SK-N-SH (cell line): ENCODE data around the gene HLA-A. TPM values are rescaled to one million over a fixed set of nuclear protein-coding genes. Genes with fewer than 3 reads are reported as not detected.

Experiments used
- CTCF ChIA-PET: fragments of 300-600, 350-600 bp; formaldehyde crosslinking; extraction: SDS; loops from one replicate; lab custom pipeline; 2021; lab: Yijun Ruan, JAX
- POLR2A ChIA-PET: fragments of 350-600 bp; sonication (Branson Sonifier 250); formaldehyde crosslinking; extraction: SDS; loops from one replicate; lab custom pipeline; 2020; ENCODE audit warnings: antibody characterized with exemption, inconsistent platforms; lab: Yijun Ruan, JAX
- DNase-seq: peaks from one replicate; pipeline ENCODE4 v3.0.0; 2012
- H2AFZ ChIP-seq: fragments of 200-600 bp; sonication (generic); 2 replicates; pipeline ENCODE4 v1.8.1; 2016; ENCODE audit warnings: antibody characterized with exemption, mild to moderate bottlenecking, low read depth
- H3F3A ChIP-seq: fragments of 200-600 bp; sonication (generic); replicated peaks from 2 replicates; pipeline ENCODE3; 2016; ENCODE audit warnings: antibody characterized with exemption, mild to moderate bottlenecking; ENCODE audit not compliant: insufficient read depth
- H3K27ac ChIP-seq, 2 experiments: fragments of 200-500 bp in 1 of 2; fragments of 200-600 bp in 1 of 2; sonication (Bioruptor generic) in 1 of 2; sonication (generic), shearing (Covaris generic) in 1 of 2; 2 replicates each; pipeline versions ENCODE4 v1.5.1 to v1.6.1; 2014 to 2016; ENCODE audit warnings: low read depth in 2 of 2, inconsistent platforms in 1 of 2, low read length in 1 of 2, mild to moderate bottlenecking in 1 of 2, mixed read lengths in 1 of 2
- H3K27me3 ChIP-seq: fragments of 200-600 bp; sonication (generic), shearing (Covaris generic); 2 replicates; pipeline ENCODE4 v1.6.1; 2016; ENCODE audit warnings: mixed run types; ENCODE audit not compliant: insufficient read depth
- H3K36me3 ChIP-seq, 2 experiments: fragments of 200-500 bp in 1 of 2; fragments of 200-600 bp in 1 of 2; sonication (Bioruptor generic) in 1 of 2; sonication (generic) in 1 of 2; replicated peaks in 1 of 2; 2 replicates each; pipeline versions ENCODE3 to v1.5.1; 2014 to 2016; ENCODE audit warnings: low read length in 1 of 2, mild to moderate bottlenecking in 1 of 2; ENCODE audit not compliant: insufficient read depth in 2 of 2, control insufficient read depth in 1 of 2
- H3K4me1 ChIP-seq, 2 experiments: fragments of 200-500 bp in 1 of 2; fragments of 200-600 bp in 1 of 2; sonication (Bioruptor generic) in 1 of 2; sonication (generic), shearing (Covaris generic) in 1 of 2; 2 replicates each; pipeline versions ENCODE4 v1.5.1 to v1.6.1; 2014 to 2016; ENCODE audit warnings: low read depth in 1 of 2, low read length in 1 of 2, mixed run types in 1 of 2; ENCODE audit not compliant: insufficient read depth in 2 of 2, control insufficient read depth in 1 of 2
- H3K4me2 ChIP-seq: fragments of 200-600 bp; sonication (generic), shearing (Covaris generic); 2 replicates; pipeline ENCODE4 v1.6.1; 2017; ENCODE audit warnings: mixed run types
- H3K4me3 ChIP-seq, 2 experiments: fragments of 200-500 bp in 1 of 2; fragments of 200-600 bp in 1 of 2; sonication (Bioruptor generic) in 1 of 2; sonication (generic), shearing (Covaris generic) in 1 of 2; 2 replicates each; pipeline versions ENCODE4 v1.5.1 to v1.8.1; 2014 to 2016; ENCODE audit warnings: low read depth in 2 of 2, inconsistent platforms in 1 of 2, low read length in 1 of 2, mild to moderate bottlenecking in 1 of 2, mixed read lengths in 1 of 2, moderate library complexity in 1 of 2
- H3K79me2 ChIP-seq: fragments of 200-600 bp; sonication (generic); 2 replicates; pipeline ENCODE4 v1.8.1; 2017; ENCODE audit warnings: mild to moderate bottlenecking; ENCODE audit not compliant: insufficient read depth
- H3K9ac ChIP-seq: fragments of 200-600 bp; sonication (generic); 2 replicates; pipeline ENCODE4 v1.6.1; 2017; ENCODE audit warnings: mixed run types
- H3K9me2 ChIP-seq: fragments of 200-600 bp; sonication (generic); 2 replicates; pipeline ENCODE4 v1.6.1; 2017; ENCODE audit warnings: mixed run types
- H3K9me3 ChIP-seq: fragments of 200-600 bp; sonication (generic); 2 replicates; pipeline ENCODE4 v1.6.1; 2017; ENCODE audit warnings: mixed run types, mild to moderate bottlenecking, moderate library complexity
- H4K20me1 ChIP-seq: fragments of 200-600 bp; sonication (generic); 2 replicates; pipeline ENCODE4 v1.6.1; 2017; ENCODE audit warnings: mild to moderate bottlenecking, mixed run types; ENCODE audit not compliant: insufficient read depth
- EZH2phosphoT487 ChIP-seq: fragments of 200-600 bp; sonication (generic); IDR thresholded peaks from 2 replicates; pipeline ENCODE4 v1.6.1; 2017; ENCODE audit warnings: low read depth, mixed run types, mild to moderate bottlenecking, antibody characterized with exemption, moderate library complexity, borderline replicate concordance
- FOSL2 ChIP-seq: IDR thresholded peaks from 2 replicates; pipeline ENCODE4 v1.4.0; 2012; ENCODE audit warnings: low read depth, mild to moderate bottlenecking, moderate library complexity, borderline replicate concordance
- FOXJ3 ChIP-seq: sonication (generic); formaldehyde crosslinking; IDR thresholded peaks from 2 replicates; pipeline ENCODE4 v1.5.1; 2020; ENCODE audit warnings: mild to moderate bottlenecking, missing genetic modification reagents
- FOXM1 ChIP-seq: IDR thresholded peaks from 2 replicates; pipeline ENCODE4 v1.4.0; 2012; ENCODE audit warnings: low read depth, mild to moderate bottlenecking
- JUND ChIP-seq: IDR thresholded peaks from 2 replicates; pipeline ENCODE4 v1.4.0; 2012
- MEF2A ChIP-seq: IDR thresholded peaks from 2 replicates; pipeline ENCODE4 v1.4.0; 2012; ENCODE audit warnings: low read depth, borderline replicate concordance
- MXI1 ChIP-seq: IDR thresholded peaks from 2 replicates; pipeline ENCODE4 v1.6.1; 2012; ENCODE audit warnings: mild to moderate bottlenecking, low read depth, low read length, improper control_type of control experiment
- NFIC ChIP-seq: IDR thresholded peaks from 2 replicates; pipeline ENCODE4 v1.4.0; 2012; ENCODE audit warnings: borderline replicate concordance
- NRF1 ChIP-seq: IDR thresholded peaks from 2 replicates; pipeline ENCODE4 v1.6.1; 2012; ENCODE audit warnings: low read depth, mild to moderate bottlenecking, low read length
- RXRA ChIP-seq: IDR thresholded peaks from 2 replicates; pipeline ENCODE4 v1.4.0; 2012; ENCODE audit warnings: low read depth, mild to moderate bottlenecking, borderline replicate concordance
- SIN3A ChIP-seq: IDR thresholded peaks from 2 replicates; pipeline ENCODE4 v1.6.1; 2012; ENCODE audit warnings: low read depth, mild to moderate bottlenecking, low read length, moderate library complexity, borderline replicate concordance
- TAF1 ChIP-seq: IDR thresholded peaks from 2 replicates; pipeline ENCODE4 v1.6.1; 2012; ENCODE audit warnings: low read depth, mild to moderate bottlenecking, low read length, moderate library complexity, borderline replicate concordance
- TCF12 ChIP-seq: IDR thresholded peaks from 2 replicates; pipeline ENCODE4 v1.4.0; 2012
- TEAD4 ChIP-seq: IDR thresholded peaks from 2 replicates; pipeline ENCODE4 v1.4.0; 2012; ENCODE audit warnings: mild to moderate bottlenecking, borderline replicate concordance; ENCODE audit not compliant: insufficient read depth
- WGBS: methylation state at CpG from one replicate; pipeline ENCODE4 v1.1.6; 2017; ENCODE audit warnings: low lambda C conversion rate; 5-methylcytosine and 5-hydroxymethylcytosine counted together
- polyA plus RNA-seq, 3 experiments: library from polyadenylated mRNA; depleted of rRNA; stranded (reverse); fragments of >200 nt; gene quantifications; 2 replicates each; pipeline ENCODE4 v1.2.3, GENCODE V29; 2012
- TF ChIP-seq, protein P1 (sequence below): IDR thresholded peaks from 2 replicates; pipeline ENCODE4 v1.4.0; 2012; ENCODE audit warnings: low read depth, borderline replicate concordance
- TF ChIP-seq, protein P2 (sequence below): IDR thresholded peaks from 2 replicates; pipeline ENCODE4; 2012
- TF ChIP-seq, protein P3 (sequence below): IDR thresholded peaks from 2 replicates; pipeline ENCODE4 v1.6.1; 2012; ENCODE audit warnings: mild to moderate bottlenecking, low read depth, low read length, moderate library complexity
- TF ChIP-seq, protein P4 (sequence below): IDR thresholded peaks from 2 replicates; pipeline ENCODE4 v1.4.0; 2012; ENCODE audit warnings: low read depth

The HLA-A gene
- polyA plus RNA-seq, 1 of the 3 experiments (the other 2 are of a cell fraction) = 312 TPM

DNA sequence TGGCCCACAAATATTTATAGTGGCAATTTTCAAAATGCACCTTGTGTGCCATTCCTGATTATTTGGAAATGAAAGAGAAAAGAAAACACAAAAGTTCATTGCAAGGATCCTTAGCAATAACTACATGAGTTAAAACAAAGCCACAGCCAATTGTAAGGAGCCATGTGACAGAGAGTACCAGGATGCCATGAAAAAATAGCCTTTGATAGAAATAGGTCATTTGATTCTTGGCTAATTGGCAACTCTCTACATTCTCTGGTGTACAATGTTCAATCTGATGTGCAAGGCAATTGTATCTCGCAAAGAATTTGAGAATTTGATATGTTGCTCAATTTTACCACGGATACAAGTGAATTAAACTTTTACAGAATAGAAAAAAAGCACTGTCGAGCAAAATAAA lies 9.6 kb downstream of the HLA-A start (continued):
- TF ChIP-seq TAF1 (no peak), FOXJ3 (CRISPR knock-in tag) (no peak), MXI1 (no peak)
- TF ChIP-seq, protein P1, sequence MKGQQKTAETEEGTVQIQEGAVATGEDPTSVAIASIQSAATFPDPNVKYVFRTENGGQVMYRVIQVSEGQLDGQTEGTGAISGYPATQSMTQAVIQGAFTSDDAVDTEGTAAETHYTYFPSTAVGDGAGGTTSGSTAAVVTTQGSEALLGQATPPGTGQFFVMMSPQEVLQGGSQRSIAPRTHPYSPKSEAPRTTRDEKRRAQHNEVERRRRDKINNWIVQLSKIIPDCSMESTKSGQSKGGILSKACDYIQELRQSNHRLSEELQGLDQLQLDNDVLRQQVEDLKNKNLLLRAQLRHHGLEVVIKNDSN = no peak

DNA sequence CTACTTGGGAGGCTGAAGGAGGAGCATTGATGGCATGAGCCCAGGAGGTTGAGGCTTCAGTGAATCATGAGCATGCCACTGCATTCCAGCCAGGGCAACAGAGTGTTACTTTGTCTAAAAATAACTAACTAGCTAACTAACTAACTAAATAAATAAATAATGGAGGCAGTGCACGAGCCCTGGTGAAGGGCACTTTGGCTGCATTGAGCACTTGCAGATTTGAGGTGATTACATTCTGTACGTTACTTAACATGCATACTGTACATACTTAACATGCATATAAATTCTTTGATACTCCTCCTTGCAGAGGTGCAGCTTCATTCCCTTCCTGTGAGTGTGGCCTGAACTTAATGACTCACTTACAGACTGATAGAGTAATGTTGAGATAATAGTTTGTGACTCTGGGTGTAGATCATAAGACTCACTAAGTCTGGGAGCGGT lies 10.7 kb downstream of the HLA-A start:
- ChIA-PET POLR2A (no interaction called here), CTCF (interaction anchor here (1.4 kb wide), 1 partner anchor 19 kb away, joined by 3 read pairs; no protein-coding TSS in a partner anchor)
- 57% methylated on average over 3 of the region's 3 CpGs for WGBS
- H3K9me2 ChIP-seq = no peaks in the 10 kb centered on the region
- H3K9me3 ChIP-seq = no peaks in the 10 kb centered on the region
- no peak for DNase-seq
- H3F3A ChIP-seq = no peaks in the 10 kb centered on the region
- no peak overlapping the region for H3K9ac ChIP-seq
- no peak overlapping the region for H2AFZ ChIP-seq
- no peak overlapping the region for H3K4me2 ChIP-seq
- H3K27ac ChIP-seq = peak overlapping the region in 1 of 2 experiments; percentile 22; a peak in 2 of 4 replicates
- no peaks in the 10 kb centered on the region for H3K27me3 ChIP-seq
- no peak for TF ChIP-seq MXI1
- no peak for TF ChIP-seq FOXM1
- TF ChIP-seq RXRA = peak; percentile 14; the same call in 1 of the 2 replicates
- TF ChIP-seq NFIC = peak; percentile 38; the same call in 1 of the 2 replicates
- TF ChIP-seq FOSL2 = peak; percentile 11; the same call in 1 of the 2 replicates
- peak; percentile 86 for TF ChIP-seq MEF2A
- TF ChIP-seq, protein P2, sequence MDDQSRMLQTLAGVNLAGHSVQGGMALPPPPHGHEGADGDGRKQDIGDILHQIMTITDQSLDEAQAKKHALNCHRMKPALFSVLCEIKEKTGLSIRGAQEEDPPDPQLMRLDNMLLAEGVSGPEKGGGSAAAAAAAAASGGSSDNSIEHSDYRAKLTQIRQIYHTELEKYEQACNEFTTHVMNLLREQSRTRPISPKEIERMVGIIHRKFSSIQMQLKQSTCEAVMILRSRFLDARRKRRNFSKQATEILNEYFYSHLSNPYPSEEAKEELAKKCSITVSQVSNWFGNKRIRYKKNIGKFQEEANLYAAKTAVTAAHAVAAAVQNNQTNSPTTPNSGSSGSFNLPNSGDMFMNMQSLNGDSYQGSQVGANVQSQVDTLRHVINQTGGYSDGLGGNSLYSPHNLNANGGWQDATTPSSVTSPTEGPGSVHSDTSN = 0 out of 2 replicates have a peak, but pooled peaks have one; percentile 8
- H3K4me1 ChIP-seq = no peaks in the 10 kb centered on the region; a peak in 2 of 4 replicates
- H3K36me3 ChIP-seq = peaks cover 0 to 6% of the 10 kb centered on the region in 2 experiments
- H3K79me2 ChIP-seq = no peaks in the 10 kb centered on the region
- H4K20me1 ChIP-seq = no peaks in the 10 kb centered on the region
- no peak overlapping the region for H3K4me3 ChIP-seq

DNA sequence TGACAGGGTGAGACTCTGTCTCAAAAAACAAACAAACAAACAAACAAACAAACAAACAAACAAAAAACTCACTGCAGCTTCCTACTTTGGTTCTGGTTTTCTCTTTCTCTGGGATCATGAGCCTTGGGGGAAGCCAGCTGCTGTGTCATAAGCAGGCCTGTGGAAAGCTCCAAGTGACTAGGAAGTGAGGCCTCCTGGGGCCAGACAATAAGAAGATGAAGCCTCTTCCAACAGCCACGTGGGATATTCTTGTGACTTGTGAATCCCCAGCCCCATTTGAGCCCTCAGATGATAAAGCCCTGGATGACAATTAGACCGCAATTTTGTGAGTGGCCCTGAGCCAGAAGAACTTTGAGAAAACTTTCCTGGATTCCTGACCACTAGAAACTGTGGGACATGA lies 11.4 kb downstream of the HLA-A start:
- H3K9me2 ChIP-seq = no peaks in the 10 kb centered on the region
- POLR2A ChIA-PET = no interaction called here
- no peaks in the 10 kb centered on the region for H3K79me2 ChIP-seq
- WGBS = 44% methylated on average over 2 of the region's 2 CpGs
- no peak overlapping the region for H2AFZ ChIP-seq
- no peak for DNase-seq
- no peaks in the 10 kb centered on the region for H3K9me3 ChIP-seq
- no peaks in the 10 kb centered on the region; a peak in 2 of 4 replicates for H3K4me1 ChIP-seq
- CTCF ChIA-PET = no interaction called here
- TF ChIP-seq TEAD4 = no peak
- TF ChIP-seq, protein P2 = no peak
- no peak for TF ChIP-seq SIN3A
- TF ChIP-seq, protein P3, sequence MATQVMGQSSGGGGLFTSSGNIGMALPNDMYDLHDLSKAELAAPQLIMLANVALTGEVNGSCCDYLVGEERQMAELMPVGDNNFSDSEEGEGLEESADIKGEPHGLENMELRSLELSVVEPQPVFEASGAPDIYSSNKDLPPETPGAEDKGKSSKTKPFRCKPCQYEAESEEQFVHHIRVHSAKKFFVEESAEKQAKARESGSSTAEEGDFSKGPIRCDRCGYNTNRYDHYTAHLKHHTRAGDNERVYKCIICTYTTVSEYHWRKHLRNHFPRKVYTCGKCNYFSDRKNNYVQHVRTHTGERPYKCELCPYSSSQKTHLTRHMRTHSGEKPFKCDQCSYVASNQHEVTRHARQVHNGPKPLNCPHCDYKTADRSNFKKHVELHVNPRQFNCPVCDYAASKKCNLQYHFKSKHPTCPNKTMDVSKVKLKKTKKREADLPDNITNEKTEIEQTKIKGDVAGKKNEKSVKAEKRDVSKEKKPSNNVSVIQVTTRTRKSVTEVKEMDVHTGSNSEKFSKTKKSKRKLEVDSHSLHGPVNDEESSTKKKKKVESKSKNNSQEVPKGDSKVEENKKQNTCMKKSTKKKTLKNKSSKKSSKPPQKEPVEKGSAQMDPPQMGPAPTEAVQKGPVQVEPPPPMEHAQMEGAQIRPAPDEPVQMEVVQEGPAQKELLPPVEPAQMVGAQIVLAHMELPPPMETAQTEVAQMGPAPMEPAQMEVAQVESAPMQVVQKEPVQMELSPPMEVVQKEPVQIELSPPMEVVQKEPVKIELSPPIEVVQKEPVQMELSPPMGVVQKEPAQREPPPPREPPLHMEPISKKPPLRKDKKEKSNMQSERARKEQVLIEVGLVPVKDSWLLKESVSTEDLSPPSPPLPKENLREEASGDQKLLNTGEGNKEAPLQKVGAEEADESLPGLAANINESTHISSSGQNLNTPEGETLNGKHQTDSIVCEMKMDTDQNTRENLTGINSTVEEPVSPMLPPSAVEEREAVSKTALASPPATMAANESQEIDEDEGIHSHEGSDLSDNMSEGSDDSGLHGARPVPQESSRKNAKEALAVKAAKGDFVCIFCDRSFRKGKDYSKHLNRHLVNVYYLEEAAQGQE = no peak
- TF ChIP-seq EZH2phosphoT487 = no peak
- TF ChIP-seq, protein P4, sequence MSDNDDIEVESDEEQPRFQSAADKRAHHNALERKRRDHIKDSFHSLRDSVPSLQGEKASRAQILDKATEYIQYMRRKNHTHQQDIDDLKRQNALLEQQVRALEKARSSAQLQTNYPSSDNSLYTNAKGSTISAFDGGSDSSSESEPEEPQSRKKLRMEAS = no peak
- TF ChIP-seq TCF12 = no peak
- TF ChIP-seq FOXJ3 (CRISPR knock-in tag) = no peak
- TF ChIP-seq FOSL2 = no peak
- TF ChIP-seq JUND = no peak
- no peak for TF ChIP-seq NRF1
- no peak overlapping the region; a peak in 1 of 4 replicates for H3K27ac ChIP-seq
- H3F3A ChIP-seq = no peaks in the 10 kb centered on the region
- H4K20me1 ChIP-seq = no peaks in the 10 kb centered on the region
- H3K36me3 ChIP-seq = peaks cover 0 to 2% of the 10 kb centered on the region in 2 experiments
- no peak overlapping the region for H3K4me2 ChIP-seq
- no peak overlapping the region for H3K9ac ChIP-seq
- H3K27me3 ChIP-seq = no peaks in the 10 kb centered on the region
- no peak overlapping the region for H3K4me3 ChIP-seq
